Stimulated activated CD8-positive, alpha-beta memory T cell treated with anti-CD3 and anti-CD28 coated beads, Interleukin-7, amount 100 ng/mL, for 48 hours (primary cell): ENCODE results near the gene AP5M1.
"Not testable (repeated sequence)": the region's sequence is repeated elsewhere in the genome, so short reads cannot be mapped to it uniquely, and the experiment has no call there.

ENCODE experiments used
- DNase-seq, 2 donors: peaks; one replicate each; pipeline ENCODE4 v3.0.0-alpha.2; 2020; ENCODE audit warnings: low read depth in 1 of 2; ENCODE audit errors: extremely low read depth in 1 of 2

Gene AP5M1

DNA sequence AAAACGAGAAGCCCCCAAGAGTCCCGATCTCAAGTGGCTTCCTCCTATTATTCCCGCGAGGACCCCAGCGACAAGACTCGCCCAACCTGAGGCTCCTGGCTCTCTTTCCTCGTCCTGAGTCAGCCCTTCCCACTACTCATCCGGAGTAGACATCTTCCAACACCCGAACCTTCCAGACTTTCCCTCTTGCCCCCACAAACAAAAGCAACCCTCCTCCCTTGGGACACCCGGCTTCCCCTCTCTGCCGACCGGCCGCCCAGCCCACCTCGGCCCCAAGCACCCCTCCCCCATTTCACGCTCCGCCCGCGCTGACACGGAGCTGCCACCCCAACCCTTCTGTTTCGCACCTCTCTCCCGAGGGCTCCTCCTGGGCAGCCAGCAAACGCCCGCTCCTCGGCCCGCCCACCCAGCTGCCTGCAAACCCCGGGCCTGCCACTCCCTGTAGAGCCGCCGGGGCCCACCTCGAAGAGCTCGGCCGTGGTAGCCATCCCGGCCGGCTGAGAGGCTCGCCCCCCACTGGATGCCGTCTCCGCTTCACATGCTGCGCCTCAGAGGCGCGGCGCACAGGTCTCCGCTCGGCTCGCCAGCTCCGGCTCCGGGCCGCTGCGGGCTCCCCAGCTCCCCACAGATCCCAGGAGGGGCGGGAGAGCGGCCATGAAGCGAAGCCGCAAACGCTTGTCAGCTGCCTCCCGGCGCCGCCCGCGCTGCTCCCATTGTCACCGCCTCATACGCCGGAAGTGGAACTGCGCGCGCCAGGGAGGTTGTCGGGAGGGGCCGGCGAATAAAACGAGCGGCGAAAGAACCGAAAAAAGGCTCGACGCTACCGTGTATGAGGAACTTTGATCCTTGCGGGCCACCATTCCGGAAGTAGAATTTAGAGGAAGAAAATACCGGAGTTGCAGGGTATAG, at the start of gene AP5M1, which contains the start of gene EXOC5:
TSS of gene AP5M1 (plus strand) at position 811 of the 909 bp plus-strand sequence. CDS start 344 bp downstream, outside the sequence.
TSS of gene EXOC5 (minus strand) at position 745 of the 909 bp plus-strand sequence. CDS start at position 488, 257 bp downstream.
- peak; percentile 82 to 87 for DNase-seq

- no peak for DNase-seq
Measured at GRCh38 chr14:57221931-57222330, 46.8 kb upstream of the AP5M1 start.

DNA sequence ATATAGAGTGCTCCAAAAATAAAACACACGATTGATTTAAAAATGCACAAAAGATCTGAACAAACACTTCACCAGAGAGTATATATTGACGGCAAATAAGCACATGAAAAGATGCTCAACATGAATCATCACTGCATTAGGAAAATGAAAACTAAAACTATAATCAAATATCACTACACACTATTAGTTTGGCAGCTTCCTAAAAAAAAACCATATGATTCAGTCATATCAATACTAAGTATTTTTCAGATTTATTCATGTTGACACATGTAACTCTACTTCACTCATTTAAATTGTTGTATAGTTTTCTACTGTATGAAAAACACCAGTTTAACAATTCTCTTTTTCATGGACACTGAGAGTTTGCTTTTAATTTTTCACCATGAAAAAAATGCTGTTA, 41.7 kb upstream of the AP5M1 start:
- DNase-seq, result no peak

- not testable (repeated sequence) for DNase-seq
Measured at GRCh38 chr14:57228320-57228719, 40.5 kb upstream of the AP5M1 start.

DNA sequence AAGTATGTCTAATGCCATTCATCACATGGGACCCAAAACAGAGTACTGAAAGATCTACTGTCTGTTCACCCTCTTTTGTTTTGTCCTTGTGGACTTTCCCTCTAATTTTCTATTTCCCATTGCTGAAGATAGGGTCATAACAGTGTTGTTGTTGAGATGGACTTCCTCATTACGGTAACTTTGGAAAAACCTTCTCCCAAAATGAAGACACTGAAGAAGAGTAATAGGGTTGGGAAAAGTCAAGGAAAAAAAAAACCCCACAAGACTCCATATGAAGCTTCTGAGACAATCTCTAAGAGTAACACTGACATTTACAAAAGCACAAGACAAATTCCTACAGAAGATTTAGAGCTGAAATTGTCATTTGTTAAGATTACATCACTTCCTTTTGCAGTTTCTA, 36.8 kb upstream of the AP5M1 start:
- DNase-seq, result no peak

DNA sequence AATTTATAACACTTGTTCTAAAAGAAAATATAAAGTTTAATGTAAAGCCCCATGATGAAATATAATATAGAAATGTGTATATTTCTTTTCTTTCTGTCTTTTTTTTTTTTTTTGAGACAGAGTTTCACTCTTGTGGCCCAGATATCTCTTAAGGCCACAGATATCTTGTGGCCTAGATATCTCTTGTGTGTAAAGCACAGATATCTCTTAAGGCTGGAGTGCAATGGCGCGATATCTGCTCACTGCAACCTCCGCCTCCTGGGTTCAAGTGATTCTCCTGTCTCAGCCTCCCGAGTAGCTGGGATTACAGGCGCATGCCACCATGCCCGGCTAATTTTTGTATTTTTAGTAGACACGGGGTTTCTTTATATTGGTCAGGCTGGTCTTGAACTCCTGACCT, 28.7 kb upstream of the AP5M1 start:
- DNase-seq, result not testable (repeated sequence)

DNA sequence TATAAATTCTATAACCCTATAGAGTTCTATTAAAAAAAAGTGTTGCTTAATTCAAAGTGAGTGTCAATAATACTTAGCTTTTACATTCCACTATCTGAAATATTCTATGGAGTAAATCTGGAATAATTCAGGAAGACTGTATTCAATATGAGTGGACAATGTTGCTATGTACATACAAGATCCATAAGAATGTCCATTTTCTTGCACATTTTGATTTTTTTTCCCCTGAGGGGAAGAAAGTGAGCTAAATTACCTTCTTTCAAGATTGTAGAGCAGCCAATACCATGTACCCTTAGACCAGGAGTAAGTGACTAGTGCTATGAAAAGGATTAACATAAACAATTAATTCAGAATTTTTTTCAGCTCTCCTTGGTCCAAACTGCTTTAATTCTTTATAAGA, 25.5 kb upstream of the AP5M1 start:
- no peak for DNase-seq

- DNase-seq, result no peak
Measured at GRCh38 chr14:57244106-57244505, 24.7 kb upstream of the AP5M1 start.

DNA sequence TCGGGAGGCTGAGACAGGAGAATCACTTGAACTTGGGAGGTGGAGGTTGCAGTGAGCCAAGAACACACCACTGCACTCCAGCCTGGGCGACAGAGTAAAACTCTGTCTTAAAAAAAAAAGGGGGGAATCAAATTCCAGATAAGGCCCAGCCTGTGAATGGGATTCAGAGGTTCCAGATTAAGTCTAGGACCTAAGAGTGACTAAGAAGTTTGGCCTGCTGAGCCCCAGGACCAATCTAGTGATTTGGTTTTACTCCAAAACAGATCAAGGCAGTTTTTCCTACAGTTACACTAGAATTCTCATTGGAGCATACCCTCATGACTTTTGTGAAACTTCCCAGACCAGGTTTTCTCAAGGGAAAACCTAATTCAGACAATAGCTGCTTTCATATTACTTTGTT, 22.8 kb upstream of the AP5M1 start:
- no peak for DNase-seq

DNA sequence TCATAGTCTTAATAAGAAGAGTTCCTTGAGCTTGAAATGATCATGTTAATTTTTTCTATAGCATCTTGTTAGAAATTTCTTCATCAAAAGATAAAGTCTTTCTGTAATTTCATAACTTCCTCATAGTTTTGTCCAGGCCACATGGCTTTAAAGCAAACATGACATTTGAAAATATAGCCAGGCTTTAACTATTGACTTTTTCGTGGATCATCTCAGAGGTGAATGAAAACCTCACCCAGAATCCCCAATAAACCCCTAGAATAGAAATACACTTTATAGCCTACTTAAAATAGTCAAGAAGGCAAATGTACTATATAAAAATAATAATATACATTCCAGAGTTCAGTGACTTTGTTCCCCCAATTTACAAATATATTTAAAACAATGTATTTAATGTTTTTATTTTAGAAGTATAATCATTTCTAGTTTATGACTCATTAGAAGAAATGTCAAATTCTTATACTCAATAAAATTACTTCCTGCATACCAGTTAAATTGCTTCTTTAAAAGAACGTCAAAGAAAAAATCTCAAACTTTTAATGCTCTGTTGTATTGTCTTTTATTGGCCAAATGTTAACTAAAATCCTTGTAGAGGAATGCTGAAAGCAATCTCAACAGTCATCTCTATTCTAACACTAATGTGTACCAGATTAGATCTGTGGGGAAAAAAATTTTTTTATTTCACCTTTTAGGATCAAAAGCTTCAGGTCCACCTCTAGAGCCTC, 21.7 kb upstream of the AP5M1 start:
- no peak for DNase-seq

DNA sequence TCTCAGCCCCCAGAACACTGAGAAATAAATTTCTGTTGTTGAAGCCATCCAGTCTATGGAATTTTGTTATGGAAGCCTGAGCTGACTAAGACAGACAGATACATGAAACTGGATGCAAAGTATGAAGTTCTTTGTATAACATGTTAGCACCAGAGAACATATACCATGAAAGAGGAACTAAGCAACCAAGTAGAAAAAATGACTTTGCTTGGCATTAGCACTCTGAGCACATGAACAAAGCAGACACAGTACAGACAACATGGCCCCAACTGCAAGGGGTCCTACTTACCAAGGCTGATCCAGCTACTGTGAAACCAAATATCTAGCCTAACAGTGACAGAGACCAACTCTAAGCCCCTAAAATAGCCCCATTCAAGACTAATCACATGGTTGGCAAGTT, 13.9 kb upstream of the AP5M1 start:
- DNase-seq, result no peak

DNA sequence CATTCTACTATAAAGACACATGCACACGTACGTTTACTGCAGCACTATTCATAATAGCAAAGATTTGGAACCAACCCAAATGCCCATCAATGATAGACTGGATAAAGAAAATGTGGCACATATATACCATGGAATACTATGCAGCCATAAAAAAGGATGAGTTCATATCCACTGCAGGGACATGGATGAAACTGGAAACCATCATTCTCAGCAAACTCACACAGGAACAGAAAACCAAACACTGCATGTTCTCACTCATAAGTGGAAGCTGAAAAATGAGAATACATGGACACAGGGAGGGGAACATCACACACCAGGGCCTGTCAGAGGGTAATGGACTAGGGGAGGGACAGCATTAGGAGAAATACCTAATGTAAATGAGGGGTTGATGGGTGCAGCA, 10.6 kb upstream of the AP5M1 start:
- DNase-seq, result not testable (repeated sequence)

DNA sequence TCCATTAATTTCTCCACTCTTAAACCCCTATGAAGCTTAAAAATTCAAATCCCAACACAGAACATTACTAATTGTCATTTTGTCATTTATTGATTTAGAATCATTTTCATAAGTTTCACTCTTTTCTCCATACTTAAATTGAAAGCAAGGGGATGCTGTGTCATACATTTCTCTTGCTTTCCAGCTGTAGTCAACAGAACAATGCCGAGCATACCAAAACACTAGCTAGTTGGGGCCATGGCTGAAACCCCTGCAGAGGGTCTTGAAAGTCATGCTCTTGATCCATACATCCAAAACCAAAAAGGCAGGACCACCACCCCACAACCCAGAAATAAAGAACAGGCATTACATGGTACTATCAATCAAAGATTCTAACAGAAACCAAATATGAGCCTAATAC, 9.1 kb upstream of the AP5M1 start:
- DNase-seq, result no peak

DNA sequence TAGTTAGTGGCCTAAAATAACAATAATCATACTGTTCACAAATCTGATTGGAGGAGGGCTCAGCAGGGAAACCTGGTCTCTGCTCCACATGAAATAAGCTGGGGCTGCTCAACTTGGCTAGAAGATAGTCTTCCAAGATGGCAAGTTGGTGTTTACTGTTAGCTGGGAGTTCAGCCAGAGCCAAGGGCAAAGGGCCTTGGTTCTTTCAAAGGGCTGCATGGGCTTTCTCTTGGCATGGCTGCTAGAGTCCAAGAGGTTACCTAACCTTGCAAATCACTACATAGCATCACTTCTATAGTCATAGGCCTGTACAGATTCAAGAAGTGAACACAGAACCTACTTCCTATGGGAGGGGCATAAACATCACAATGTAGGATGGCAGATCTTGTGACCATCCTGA, 7.2 kb upstream of the AP5M1 start:
- no peak for DNase-seq

DNA sequence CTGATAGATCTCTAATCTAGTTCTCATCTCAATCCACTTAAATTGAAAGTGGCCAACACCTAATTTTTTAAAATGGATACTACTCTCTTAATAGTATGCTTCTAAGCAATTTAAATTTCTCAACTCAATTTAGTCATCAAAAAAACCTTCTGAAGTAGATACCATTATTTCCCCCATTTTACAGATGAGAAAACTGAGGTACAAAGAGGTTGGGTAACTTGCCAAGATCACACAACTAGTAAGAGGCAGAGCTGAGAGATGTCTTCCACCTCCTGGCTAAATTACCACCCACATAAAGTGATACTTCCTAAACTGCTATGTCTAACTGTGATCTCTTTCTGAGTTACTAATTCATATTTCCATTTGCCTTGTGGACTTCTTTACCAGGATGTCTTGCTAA, 6.7 kb upstream of the AP5M1 start:
- no peak for DNase-seq

- no peak for DNase-seq
Measured at GRCh38 chr14:57266065-57266464, 2.7 kb upstream of the AP5M1 start.

GRCh38 chr14:57273236-57273635, 4.5 kb downstream of the AP5M1 start:
- DNase-seq, result no peak

DNA sequence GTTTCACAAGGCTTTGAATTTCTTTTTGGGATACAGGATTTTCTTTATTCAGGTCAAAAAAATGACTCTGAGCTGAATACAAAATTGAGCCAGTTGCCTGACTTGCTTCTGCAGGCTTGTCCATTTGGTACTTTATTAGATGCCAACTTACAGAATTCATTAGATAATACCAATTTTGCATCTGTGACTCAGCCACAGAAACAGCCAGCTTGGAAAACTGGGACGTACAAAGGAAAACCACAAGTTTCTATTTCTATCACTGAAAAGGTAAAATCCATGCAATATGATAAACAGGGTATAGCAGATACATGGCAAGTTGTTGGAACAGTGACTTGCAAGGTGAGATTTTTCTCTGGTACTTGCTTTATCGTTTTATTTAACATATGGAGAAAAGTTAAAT, 5.8 kb downstream of the AP5M1 start:
- no peak for DNase-seq

- no peak for DNase-seq
Measured at GRCh38 chr14:57275023-57275664, 6.4 kb downstream of the AP5M1 start.

DNA sequence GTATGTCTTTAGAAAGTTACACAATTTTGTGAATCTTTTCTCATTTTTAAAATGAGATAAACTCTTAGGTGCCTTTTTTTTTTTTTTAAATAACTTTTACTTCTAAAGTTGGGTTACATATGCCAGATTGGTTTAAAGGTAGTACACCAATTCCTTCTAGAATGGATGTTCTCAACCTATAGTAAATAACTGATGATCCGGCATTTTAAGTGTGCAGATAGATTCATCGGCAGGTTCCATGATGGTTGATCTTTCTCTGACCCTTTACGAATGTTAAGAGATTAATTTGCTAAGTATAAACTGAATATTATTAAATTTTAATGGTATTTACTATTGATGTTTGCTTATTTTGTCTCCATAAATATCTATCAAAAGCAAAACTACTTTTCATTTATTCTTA, 8.3 kb downstream of the AP5M1 start:
- no peak for DNase-seq

DNA sequence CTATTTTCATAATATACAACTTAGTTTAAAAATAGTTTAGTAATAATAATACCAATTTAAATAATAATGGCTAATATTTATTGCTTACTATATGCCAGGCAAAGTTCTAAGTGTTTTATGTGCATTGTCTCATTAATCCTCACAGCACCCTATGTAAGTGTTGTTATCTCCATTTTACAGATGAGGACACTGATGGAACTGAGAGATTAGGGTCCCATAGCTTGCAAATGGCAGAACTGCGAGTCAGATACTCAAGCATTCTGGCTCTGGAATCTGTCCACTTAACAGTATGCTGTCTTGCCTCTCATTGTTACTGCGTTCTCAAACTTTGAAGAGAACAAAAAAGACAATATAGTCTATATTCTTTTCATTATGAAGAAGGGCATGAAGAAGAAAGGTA, 19.0 kb downstream of the AP5M1 start:
- DNase-seq, result no peak
